GM15510 (cell line): Measurements from ENCODE around the gene DACT3.

Experiments used
- POLR2A ChIP-seq: IDR thresholded peaks from 3 replicates; pipeline ENCODE4 v1.6.1; 2011; ENCODE audit warnings: borderline replicate concordance; ENCODE audit not compliant: insufficient read length; ENCODE audit errors: extremely low read depth

The DACT3 gene

GRCh38 chr19:46630586-46631205, 30.3 kb downstream of the DACT3 start:
- no peak for TF ChIP-seq POLR2A

- TF ChIP-seq POLR2A = no peak
Observed at GRCh38 chr19:46629546-46630025, 31.4 kb downstream of the DACT3 start.

- no peak for TF ChIP-seq POLR2A
Observed at GRCh38 chr19:46626446-46626845, 34.5 kb downstream of the DACT3 start.

GRCh38 chr19:46625731-46626130, 35.3 kb downstream of the DACT3 start:
- TF ChIP-seq POLR2A = no peak

- peak; percentile 30 for TF ChIP-seq POLR2A
Observed at GRCh38 chr19:46624958-46625661, 35.9 kb downstream of the DACT3 start, which contains the start of gene PTGIR. TSS of gene PTGIR (minus strand) at chr19:46625089. CDS start at chr19:46624225, 864 bp downstream.

GRCh38 chr19:46623915-46624502, 37.0 kb downstream of the DACT3 start:
- no peak for TF ChIP-seq POLR2A

GRCh38 chr19:46622118-46622446, 38.9 kb downstream of the DACT3 start:
- TF ChIP-seq POLR2A = no peak

- TF ChIP-seq POLR2A = no peak
Observed at GRCh38 chr19:46621191-46622117, 39.5 kb downstream of the DACT3 start.

GRCh38 chr19:46620716-46621115, 40.3 kb downstream of the DACT3 start:
- TF ChIP-seq POLR2A = no peak

GRCh38 chr19:46620267-46620666, 40.7 kb downstream of the DACT3 start:
- TF ChIP-seq POLR2A = no peak

GRCh38 chr19:46618670-46619231, 42.2 kb downstream of the DACT3 start:
- no peak for TF ChIP-seq POLR2A

- TF ChIP-seq POLR2A = no peak
Observed at GRCh38 chr19:46617601-46618000, 43.4 kb downstream of the DACT3 start.

GRCh38 chr19:46616631-46617322, 44.2 kb downstream of the DACT3 start:
- no peak for TF ChIP-seq POLR2A

GRCh38 chr19:46615966-46616365, 45.0 kb downstream of the DACT3 start:
- TF ChIP-seq POLR2A = no peak

- TF ChIP-seq POLR2A = no peak
Observed at GRCh38 chr19:46614114-46614722, 46.8 kb downstream of the DACT3 start.
